WTC11 (cell line): Measurements from ENCODE around the gene ADGRB3. TPM values are rescaled to one million over a fixed set of nuclear protein-coding genes. Genes with fewer than 3 reads are reported as not detected.

ENCODE experiments used
- ATAC-seq: fragments of 200-7000 bp; cut with Tn5 transposase; 2 replicates; pipeline ENCODE4 v1.10.0; 2021; ENCODE audit warnings: mild to moderate bottlenecking, moderate library complexity
- CTCF ChIA-PET: fragments of 300-600 bp; sonication (Branson Sonifier 250); formaldehyde crosslinking; loops from one replicate; lab custom pipeline; 2021; ENCODE audit warnings: antibody characterized with exemption; lab: Charles Lee
- POLR2A ChIA-PET: fragments of 350-600 bp; sonication (Branson Sonifier 250); formaldehyde crosslinking; loops from one replicate; lab custom pipeline; 2021; ENCODE audit warnings: antibody characterized with exemption; lab: Charles Lee
- DNase-seq: peaks from one replicate; pipeline ENCODE4 v3.0.0; 2021; ENCODE audit warnings: low spot score
- H3K27ac Mint-ChIP-seq: 2 replicates; pipeline ENCODE4 v1.8.0; 2021; ENCODE audit warnings: mixed read lengths
- H3K27me3 Mint-ChIP-seq: 2 replicates; pipeline ENCODE4 v1.8.0; 2021; ENCODE audit warnings: low read depth, mild to moderate bottlenecking, moderate library complexity, mixed read lengths
- H3K36me3 Mint-ChIP-seq: 2 replicates; pipeline ENCODE4 v1.8.0; 2021; ENCODE audit warnings: mixed read lengths
- H3K4me1 Mint-ChIP-seq: 2 replicates; pipeline ENCODE4 v1.8.0; 2022; ENCODE audit warnings: mixed read lengths
- H3K4me3 Mint-ChIP-seq: 2 replicates; pipeline ENCODE4 v1.8.0; 2021; ENCODE audit warnings: mild to moderate bottlenecking, moderate library complexity, mixed read lengths
- H3K9me3 Mint-ChIP-seq: 2 replicates; pipeline ENCODE4 v1.8.0; 2021; ENCODE audit warnings: mixed read lengths
- EMX1 ChIP-seq: fragments of 250-450 bp; sonication (Bioruptor Pico); IDR thresholded peaks from 2 replicates; pipeline ENCODE4 v1.8.0; 2021; ENCODE audit warnings: mild to moderate bottlenecking
- ETV6 ChIP-seq: sonication (generic); formaldehyde crosslinking; IDR thresholded peaks from 2 replicates; pipeline ENCODE4 v1.8.1; 2022; ENCODE audit warnings: mild to moderate bottlenecking, missing genetic modification reagents
- FOXK1 ChIP-seq: sonication (generic); formaldehyde crosslinking; IDR thresholded peaks from 2 replicates; pipeline ENCODE4 v1.8.0; 2022; ENCODE audit warnings: mild to moderate bottlenecking, moderate library complexity, missing genetic modification reagents
- FOXP1 ChIP-seq: sonication (generic); formaldehyde crosslinking; IDR thresholded peaks from 2 replicates; pipeline ENCODE4 v1.8.0; 2022; ENCODE audit warnings: missing genetic modification reagents, mild to moderate bottlenecking, moderate library complexity, borderline replicate concordance
- NFATC4 ChIP-seq: fragments of 250-450 bp; sonication (Bioruptor Pico); IDR thresholded peaks from 2 replicates; pipeline ENCODE4 v1.9.0; 2021; ENCODE audit warnings: mild to moderate bottlenecking
- OVOL2 ChIP-seq: fragments of 250-450 bp; sonication (Bioruptor Pico); IDR thresholded peaks from 2 replicates; pipeline ENCODE4 v1.9.0; 2021; ENCODE audit warnings: mild to moderate bottlenecking, borderline replicate concordance
- TCF7 ChIP-seq: sonication (generic); formaldehyde crosslinking; IDR thresholded peaks from 2 replicates; pipeline ENCODE4 v1.8.0; 2022; ENCODE audit warnings: mild to moderate bottlenecking, low read depth, missing genetic modification reagents, moderate library complexity
- TP53 ChIP-seq: sonication (generic); formaldehyde crosslinking; IDR thresholded peaks from 2 replicates; pipeline ENCODE4 v1.8.1; 2023; ENCODE audit warnings: mild to moderate bottlenecking, missing genetic modification reagents
- total RNA-seq: library from RNA; stranded (reverse); gene quantifications from 3 replicates; pipeline ENCODE4 v1.2.3, GENCODE V29; 2021
- TF ChIP-seq, protein P1 (sequence below): fragments of 250-450 bp; sonication (Bioruptor Pico); IDR thresholded peaks from 2 replicates; pipeline ENCODE4 v1.9.0; 2021; ENCODE audit warnings: mild to moderate bottlenecking, borderline replicate concordance
- TF ChIP-seq, protein P2 (sequence below): sonication (generic); formaldehyde crosslinking; IDR thresholded peaks from 2 replicates; pipeline ENCODE4 v1.8.1; 2022; ENCODE audit warnings: mild to moderate bottlenecking, missing genetic modification reagents, moderate library complexity, borderline replicate concordance
- TF ChIP-seq, protein P3 (sequence below): sonication (generic); formaldehyde crosslinking; IDR thresholded peaks from 2 replicates; pipeline ENCODE4 v1.8.1; 2023; ENCODE audit warnings: mild to moderate bottlenecking, missing genetic modification reagents
- TF ChIP-seq, protein P4 (sequence below): sonication (generic); formaldehyde crosslinking; IDR thresholded peaks from 2 replicates; pipeline ENCODE4 v1.8.0; 2022; ENCODE audit warnings: mild to moderate bottlenecking, missing genetic modification reagents
- TF ChIP-seq, protein P5 (sequence below): fragments of 250-450 bp; sonication (Bioruptor Pico); IDR thresholded peaks from 2 replicates; pipeline ENCODE4 v2.1.2; 2022; ENCODE audit warnings: mild to moderate bottlenecking, moderate library complexity
- TF ChIP-seq, protein P6 (sequence below): fragments of 250-450 bp; sonication (Bioruptor Pico); IDR thresholded peaks from 2 replicates; pipeline ENCODE4 v1.9.0; 2021; ENCODE audit warnings: mild to moderate bottlenecking
- TF ChIP-seq, protein P7 (sequence below): sonication (generic); formaldehyde crosslinking; IDR thresholded peaks from 2 replicates; pipeline ENCODE4 v1.8.1; 2023; ENCODE audit warnings: mild to moderate bottlenecking, missing genetic modification reagents, moderate library complexity

ADGRB3 gene
- total RNA-seq, 1 experiment from 2014 or later = 1.9 TPM

DNA sequence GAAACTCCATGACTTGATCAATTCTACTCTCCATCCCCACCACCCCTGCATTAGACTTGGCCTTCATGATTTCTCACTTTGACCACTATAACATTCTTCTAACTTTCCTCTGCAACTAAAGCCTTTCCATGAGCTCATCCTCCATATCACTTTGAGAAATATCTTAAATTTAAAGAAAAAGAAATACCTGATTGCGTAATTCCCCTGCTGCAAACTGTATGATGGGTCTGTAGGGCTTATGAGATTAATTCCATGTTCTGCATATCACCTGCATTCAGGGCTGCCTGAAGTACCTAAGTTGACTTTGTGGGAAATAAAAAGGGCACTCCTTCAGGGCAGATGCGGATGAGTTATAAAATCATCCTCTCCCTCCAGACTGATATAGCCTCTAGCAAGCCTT, 611.9 kb downstream of the ADGRB3 start (continued):
- TF ChIP-seq, protein P1, sequence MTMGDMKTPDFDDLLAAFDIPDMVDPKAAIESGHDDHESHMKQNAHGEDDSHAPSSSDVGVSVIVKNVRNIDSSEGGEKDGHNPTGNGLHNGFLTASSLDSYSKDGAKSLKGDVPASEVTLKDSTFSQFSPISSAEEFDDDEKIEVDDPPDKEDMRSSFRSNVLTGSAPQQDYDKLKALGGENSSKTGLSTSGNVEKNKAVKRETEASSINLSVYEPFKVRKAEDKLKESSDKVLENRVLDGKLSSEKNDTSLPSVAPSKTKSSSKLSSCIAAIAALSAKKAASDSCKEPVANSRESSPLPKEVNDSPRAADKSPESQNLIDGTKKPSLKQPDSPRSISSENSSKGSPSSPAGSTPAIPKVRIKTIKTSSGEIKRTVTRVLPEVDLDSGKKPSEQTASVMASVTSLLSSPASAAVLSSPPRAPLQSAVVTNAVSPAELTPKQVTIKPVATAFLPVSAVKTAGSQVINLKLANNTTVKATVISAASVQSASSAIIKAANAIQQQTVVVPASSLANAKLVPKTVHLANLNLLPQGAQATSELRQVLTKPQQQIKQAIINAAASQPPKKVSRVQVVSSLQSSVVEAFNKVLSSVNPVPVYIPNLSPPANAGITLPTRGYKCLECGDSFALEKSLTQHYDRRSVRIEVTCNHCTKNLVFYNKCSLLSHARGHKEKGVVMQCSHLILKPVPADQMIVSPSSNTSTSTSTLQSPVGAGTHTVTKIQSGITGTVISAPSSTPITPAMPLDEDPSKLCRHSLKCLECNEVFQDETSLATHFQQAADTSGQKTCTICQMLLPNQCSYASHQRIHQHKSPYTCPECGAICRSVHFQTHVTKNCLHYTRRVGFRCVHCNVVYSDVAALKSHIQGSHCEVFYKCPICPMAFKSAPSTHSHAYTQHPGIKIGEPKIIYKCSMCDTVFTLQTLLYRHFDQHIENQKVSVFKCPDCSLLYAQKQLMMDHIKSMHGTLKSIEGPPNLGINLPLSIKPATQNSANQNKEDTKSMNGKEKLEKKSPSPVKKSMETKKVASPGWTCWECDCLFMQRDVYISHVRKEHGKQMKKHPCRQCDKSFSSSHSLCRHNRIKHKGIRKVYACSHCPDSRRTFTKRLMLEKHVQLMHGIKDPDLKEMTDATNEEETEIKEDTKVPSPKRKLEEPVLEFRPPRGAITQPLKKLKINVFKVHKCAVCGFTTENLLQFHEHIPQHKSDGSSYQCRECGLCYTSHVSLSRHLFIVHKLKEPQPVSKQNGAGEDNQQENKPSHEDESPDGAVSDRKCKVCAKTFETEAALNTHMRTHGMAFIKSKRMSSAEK (CRISPR knock-in tag) = no peak
- no peak for TF ChIP-seq EMX1
- TF ChIP-seq, protein P2, sequence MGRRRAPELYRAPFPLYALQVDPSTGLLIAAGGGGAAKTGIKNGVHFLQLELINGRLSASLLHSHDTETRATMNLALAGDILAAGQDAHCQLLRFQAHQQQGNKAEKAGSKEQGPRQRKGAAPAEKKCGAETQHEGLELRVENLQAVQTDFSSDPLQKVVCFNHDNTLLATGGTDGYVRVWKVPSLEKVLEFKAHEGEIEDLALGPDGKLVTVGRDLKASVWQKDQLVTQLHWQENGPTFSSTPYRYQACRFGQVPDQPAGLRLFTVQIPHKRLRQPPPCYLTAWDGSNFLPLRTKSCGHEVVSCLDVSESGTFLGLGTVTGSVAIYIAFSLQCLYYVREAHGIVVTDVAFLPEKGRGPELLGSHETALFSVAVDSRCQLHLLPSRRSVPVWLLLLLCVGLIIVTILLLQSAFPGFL (CRISPR knock-in tag) = no peak
- no peak for TF ChIP-seq FOXP1 (CRISPR knock-in tag)
- TF ChIP-seq, protein P3, sequence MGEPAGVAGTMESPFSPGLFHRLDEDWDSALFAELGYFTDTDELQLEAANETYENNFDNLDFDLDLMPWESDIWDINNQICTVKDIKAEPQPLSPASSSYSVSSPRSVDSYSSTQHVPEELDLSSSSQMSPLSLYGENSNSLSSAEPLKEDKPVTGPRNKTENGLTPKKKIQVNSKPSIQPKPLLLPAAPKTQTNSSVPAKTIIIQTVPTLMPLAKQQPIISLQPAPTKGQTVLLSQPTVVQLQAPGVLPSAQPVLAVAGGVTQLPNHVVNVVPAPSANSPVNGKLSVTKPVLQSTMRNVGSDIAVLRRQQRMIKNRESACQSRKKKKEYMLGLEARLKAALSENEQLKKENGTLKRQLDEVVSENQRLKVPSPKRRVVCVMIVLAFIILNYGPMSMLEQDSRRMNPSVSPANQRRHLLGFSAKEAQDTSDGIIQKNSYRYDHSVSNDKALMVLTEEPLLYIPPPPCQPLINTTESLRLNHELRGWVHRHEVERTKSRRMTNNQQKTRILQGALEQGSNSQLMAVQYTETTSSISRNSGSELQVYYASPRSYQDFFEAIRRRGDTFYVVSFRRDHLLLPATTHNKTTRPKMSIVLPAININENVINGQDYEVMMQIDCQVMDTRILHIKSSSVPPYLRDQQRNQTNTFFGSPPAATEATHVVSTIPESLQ (CRISPR knock-in tag) = no peak
- TF ChIP-seq TP53 (CRISPR knock-in tag) = no peak
- TF ChIP-seq, protein P4, sequence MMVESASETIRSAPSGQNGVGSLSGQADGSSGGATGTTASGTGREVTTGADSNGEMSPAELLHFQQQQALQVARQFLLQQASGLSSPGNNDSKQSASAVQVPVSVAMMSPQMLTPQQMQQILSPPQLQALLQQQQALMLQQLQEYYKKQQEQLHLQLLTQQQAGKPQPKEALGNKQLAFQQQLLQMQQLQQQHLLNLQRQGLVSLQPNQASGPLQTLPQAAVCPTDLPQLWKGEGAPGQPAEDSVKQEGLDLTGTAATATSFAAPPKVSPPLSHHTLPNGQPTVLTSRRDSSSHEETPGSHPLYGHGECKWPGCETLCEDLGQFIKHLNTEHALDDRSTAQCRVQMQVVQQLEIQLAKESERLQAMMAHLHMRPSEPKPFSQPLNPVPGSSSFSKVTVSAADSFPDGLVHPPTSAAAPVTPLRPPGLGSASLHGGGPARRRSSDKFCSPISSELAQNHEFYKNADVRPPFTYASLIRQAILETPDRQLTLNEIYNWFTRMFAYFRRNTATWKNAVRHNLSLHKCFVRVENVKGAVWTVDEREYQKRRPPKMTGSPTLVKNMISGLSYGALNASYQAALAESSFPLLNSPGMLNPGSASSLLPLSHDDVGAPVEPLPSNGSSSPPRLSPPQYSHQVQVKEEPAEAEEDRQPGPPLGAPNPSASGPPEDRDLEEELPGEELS (CRISPR knock-in tag) = no peak
- no peak for TF ChIP-seq NFATC4
- TF ChIP-seq, protein P5, sequence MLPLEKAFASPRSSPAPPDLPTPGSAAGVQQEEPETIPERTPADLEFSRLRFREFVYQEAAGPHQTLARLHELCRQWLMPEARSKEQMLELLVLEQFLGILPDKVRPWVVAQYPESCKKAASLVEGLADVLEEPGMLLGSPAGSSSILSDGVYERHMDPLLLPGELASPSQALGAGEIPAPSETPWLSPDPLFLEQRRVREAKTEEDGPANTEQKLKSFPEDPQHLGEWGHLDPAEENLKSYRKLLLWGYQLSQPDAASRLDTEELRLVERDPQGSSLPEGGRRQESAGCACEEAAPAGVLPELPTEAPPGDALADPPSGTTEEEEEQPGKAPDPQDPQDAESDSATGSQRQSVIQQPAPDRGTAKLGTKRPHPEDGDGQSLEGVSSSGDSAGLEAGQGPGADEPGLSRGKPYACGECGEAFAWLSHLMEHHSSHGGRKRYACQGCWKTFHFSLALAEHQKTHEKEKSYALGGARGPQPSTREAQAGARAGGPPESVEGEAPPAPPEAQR (CRISPR knock-in tag) = no peak
- TF ChIP-seq, all 79 proteins: peak for 0

DNA sequence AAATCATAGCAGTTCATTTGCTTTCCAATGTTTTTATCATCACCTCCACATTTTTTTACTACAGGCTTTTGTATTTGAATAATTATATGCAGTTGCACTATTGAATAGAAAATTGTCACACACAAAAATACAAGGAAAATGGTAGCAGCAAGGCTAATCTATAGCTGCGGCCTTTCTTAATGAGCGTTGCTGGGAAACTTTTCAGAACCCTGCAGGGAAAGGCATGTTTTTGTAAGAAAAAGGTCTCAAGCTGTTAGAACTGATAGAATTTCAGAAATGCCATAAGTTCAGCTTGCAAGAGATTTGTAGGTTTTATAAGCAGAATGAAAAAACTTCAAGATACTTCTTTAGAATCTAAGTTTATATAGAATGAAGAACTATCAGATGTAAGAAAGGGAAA, 625.9 kb downstream of the ADGRB3 start:
- POLR2A ChIA-PET = no interaction called here
- no peak for TF ChIP-seq FOXK1 (CRISPR knock-in tag)
- H3K27ac Mint-ChIP-seq = no peak overlapping the region
- peaks cover 6% of the 10 kb centered on the region for H3K4me1 Mint-ChIP-seq
- H3K36me3 Mint-ChIP-seq = no peaks in the 10 kb centered on the region
- no peaks in the 10 kb centered on the region for H3K27me3 Mint-ChIP-seq
- no peak overlapping the region for H3K4me3 Mint-ChIP-seq
- DNase-seq (no peak), ATAC-seq (no peak)
- CTCF ChIA-PET = no interaction called here
- peaks cover 16% of the 10 kb centered on the region for H3K9me3 Mint-ChIP-seq

DNA sequence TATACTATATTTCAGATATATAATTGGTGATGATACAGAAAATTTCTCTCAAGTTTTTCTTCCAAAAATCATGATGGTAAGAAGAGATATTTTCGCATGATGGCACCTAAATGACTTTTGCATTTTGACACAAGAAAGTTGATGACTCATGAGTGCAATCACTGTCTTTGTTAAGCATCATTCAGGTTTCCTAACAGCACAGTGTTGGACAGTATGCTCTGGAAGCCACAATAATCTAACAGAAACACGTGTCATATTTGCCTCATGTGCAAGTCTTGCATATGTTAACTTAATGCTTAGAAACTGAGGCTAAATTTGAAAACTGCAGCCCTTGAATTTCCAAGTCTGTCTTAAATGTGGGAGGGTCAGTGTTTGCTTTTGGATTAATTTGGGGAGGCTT, 628.2 kb downstream of the ADGRB3 start:
- H3K4me3 Mint-ChIP-seq = no peak overlapping the region
- peaks cover 16% of the 10 kb centered on the region for H3K9me3 Mint-ChIP-seq
- H3K4me1 Mint-ChIP-seq = peaks cover 6% of the 10 kb centered on the region
- no peaks in the 10 kb centered on the region for H3K36me3 Mint-ChIP-seq
- ATAC-seq (no peak), DNase-seq (no peak)
- POLR2A ChIA-PET = no interaction called here
- CTCF ChIA-PET = no interaction called here
- no peaks in the 10 kb centered on the region for H3K27me3 Mint-ChIP-seq
- H3K27ac Mint-ChIP-seq = no peak overlapping the region
- TF ChIP-seq, protein P6, sequence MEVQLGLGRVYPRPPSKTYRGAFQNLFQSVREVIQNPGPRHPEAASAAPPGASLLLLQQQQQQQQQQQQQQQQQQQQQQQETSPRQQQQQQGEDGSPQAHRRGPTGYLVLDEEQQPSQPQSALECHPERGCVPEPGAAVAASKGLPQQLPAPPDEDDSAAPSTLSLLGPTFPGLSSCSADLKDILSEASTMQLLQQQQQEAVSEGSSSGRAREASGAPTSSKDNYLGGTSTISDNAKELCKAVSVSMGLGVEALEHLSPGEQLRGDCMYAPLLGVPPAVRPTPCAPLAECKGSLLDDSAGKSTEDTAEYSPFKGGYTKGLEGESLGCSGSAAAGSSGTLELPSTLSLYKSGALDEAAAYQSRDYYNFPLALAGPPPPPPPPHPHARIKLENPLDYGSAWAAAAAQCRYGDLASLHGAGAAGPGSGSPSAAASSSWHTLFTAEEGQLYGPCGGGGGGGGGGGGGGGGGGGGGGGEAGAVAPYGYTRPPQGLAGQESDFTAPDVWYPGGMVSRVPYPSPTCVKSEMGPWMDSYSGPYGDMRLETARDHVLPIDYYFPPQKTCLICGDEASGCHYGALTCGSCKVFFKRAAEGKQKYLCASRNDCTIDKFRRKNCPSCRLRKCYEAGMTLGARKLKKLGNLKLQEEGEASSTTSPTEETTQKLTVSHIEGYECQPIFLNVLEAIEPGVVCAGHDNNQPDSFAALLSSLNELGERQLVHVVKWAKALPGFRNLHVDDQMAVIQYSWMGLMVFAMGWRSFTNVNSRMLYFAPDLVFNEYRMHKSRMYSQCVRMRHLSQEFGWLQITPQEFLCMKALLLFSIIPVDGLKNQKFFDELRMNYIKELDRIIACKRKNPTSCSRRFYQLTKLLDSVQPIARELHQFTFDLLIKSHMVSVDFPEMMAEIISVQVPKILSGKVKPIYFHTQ (CRISPR knock-in tag) = no peak
- TF ChIP-seq, protein P7, sequence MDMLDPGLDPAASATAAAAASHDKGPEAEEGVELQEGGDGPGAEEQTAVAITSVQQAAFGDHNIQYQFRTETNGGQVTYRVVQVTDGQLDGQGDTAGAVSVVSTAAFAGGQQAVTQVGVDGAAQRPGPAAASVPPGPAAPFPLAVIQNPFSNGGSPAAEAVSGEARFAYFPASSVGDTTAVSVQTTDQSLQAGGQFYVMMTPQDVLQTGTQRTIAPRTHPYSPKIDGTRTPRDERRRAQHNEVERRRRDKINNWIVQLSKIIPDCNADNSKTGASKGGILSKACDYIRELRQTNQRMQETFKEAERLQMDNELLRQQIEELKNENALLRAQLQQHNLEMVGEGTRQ (CRISPR knock-in tag) = no peak
- TF ChIP-seq TCF7 (CRISPR knock-in tag) (no peak), ETV6 (no peak), OVOL2 (no peak)
- TF ChIP-seq, protein P5 (CRISPR knock-in tag) = no peak
